GM23338 (cell line): ENCODE results near the gene ATP5MK. TPM values are rescaled to one million over a fixed set of nuclear protein-coding genes. Genes with fewer than 3 reads are reported as not detected.

Experiments
- ATAC-seq: fragments of 200-7000 bp; cut with Tn5 transposase; 3 replicates; pipeline ENCODE4 v1.9.1; 2020
- DNase-seq: peaks from one replicate; pipeline ENCODE4 v3.0.0-alpha.2; 2015; ENCODE audit warnings: low spot score
- H2AFZ ChIP-seq: fragments of 200-600 bp; sonication (generic); 2 replicates; pipeline ENCODE4 v1.8.0; 2016; ENCODE audit warnings: antibody characterized with exemption, mild to moderate bottlenecking, moderate library complexity
- H3F3A ChIP-seq: fragments of 200-600 bp; sonication (generic); replicated peaks from 2 replicates; pipeline ENCODE4 v1.8.0; 2017; ENCODE audit warnings: antibody characterized with exemption, mixed run types, low read depth
- H3K27ac ChIP-seq: fragments of 200-600 bp; sonication (generic); 2 replicates; pipeline ENCODE4 v1.6.1; 2016; ENCODE audit warnings: low read depth
- H3K27me3 ChIP-seq: fragments of 200-600 bp; sonication (generic); 2 replicates; pipeline ENCODE4 v1.8.0; 2016; ENCODE audit warnings: mild to moderate bottlenecking, mixed run types, moderate library complexity; ENCODE audit not compliant: insufficient read depth
- H3K36me3 ChIP-seq: fragments of 200-600 bp; sonication (generic); 2 replicates; pipeline ENCODE4 v1.8.0; 2016; ENCODE audit warnings: mild to moderate bottlenecking; ENCODE audit not compliant: insufficient read depth
- H3K4me1 ChIP-seq: fragments of 200-600 bp; sonication (generic); 2 replicates; pipeline ENCODE4 v1.8.0; 2016; ENCODE audit warnings: mild to moderate bottlenecking, moderate library complexity; ENCODE audit not compliant: insufficient read depth
- H3K4me2 ChIP-seq: fragments of 200-600 bp; sonication (generic); 2 replicates; pipeline ENCODE4 v1.7.1; 2017; ENCODE audit warnings: mixed run types
- H3K4me3 ChIP-seq: fragments of 200-600 bp; sonication (generic); 2 replicates; pipeline ENCODE4 v1.6.1; 2016; ENCODE audit warnings: mixed run types
- H3K79me2 ChIP-seq: fragments of 200-600 bp; sonication (generic); replicated peaks from 2 replicates; pipeline ENCODE4 v1.8.0; 2017; ENCODE audit warnings: mild to moderate bottlenecking; ENCODE audit not compliant: insufficient read depth
- H3K9me2 ChIP-seq: fragments of 200-600 bp; sonication (generic); 2 replicates; pipeline ENCODE4 v1.8.0; 2017; ENCODE audit not compliant: insufficient read depth
- H4K20me1 ChIP-seq: fragments of 200-600 bp; sonication (generic); replicated peaks from 2 replicates; pipeline ENCODE4 v1.8.0; 2017; ENCODE audit warnings: mild to moderate bottlenecking; ENCODE audit not compliant: insufficient read depth
- H3K27ac Mint-ChIP-seq: 2 replicates; pipeline ENCODE4 v1.8.0; 2020; ENCODE audit warnings: inconsistent platforms, mild to moderate bottlenecking, moderate library complexity, mixed read lengths
- H3K27me3 Mint-ChIP-seq: 3 replicates; pipeline ENCODE4 v1.8.0; 2022; ENCODE audit warnings: low read depth, mild to moderate bottlenecking, moderate library complexity, mixed read lengths, inconsistent platforms; ENCODE audit not compliant: insufficient read depth, poor library complexity
- H3K36me3 Mint-ChIP-seq: 3 replicates; pipeline ENCODE4 v1.8.0; 2021; ENCODE audit warnings: low read depth, mild to moderate bottlenecking, inconsistent platforms, moderate library complexity, mixed read lengths
- H3K4me1 Mint-ChIP-seq: 3 replicates; pipeline ENCODE4 v1.8.0; 2020; ENCODE audit warnings: mild to moderate bottlenecking, inconsistent platforms, mixed read lengths
- H3K4me3 Mint-ChIP-seq: 3 replicates; pipeline ENCODE4 v1.8.0; 2021; ENCODE audit warnings: moderate library complexity, mild to moderate bottlenecking, inconsistent platforms, mixed read lengths
- H3K9me3 Mint-ChIP-seq: 3 replicates; pipeline ENCODE4 v1.8.0; 2020; ENCODE audit warnings: moderate library complexity, mild to moderate bottlenecking, inconsistent platforms, mixed read lengths
- CREB1 ChIP-seq: fragments of 250-450 bp; sonication (Bioruptor Pico); IDR thresholded peaks from 2 replicates; pipeline ENCODE4 v1.5.0; 2020; ENCODE audit warnings: low read depth, mild to moderate bottlenecking, moderate library complexity
- CTCF ChIP-seq, 2 experiments: fragments of 200-600 bp in 1 of 2; sonication (generic) in 1 of 2; conservative IDR thresholded peaks; 2 replicates each; pipeline versions ENCODE4 v1.5.1 to v1.6.1; 2016 to 2017; ENCODE audit warnings: antibody characterized with exemption in 2 of 2, low read depth in 2 of 2, mild to moderate bottlenecking in 2 of 2, moderate library complexity in 1 of 2
- EZH2 ChIP-seq: fragments of 200-600 bp; sonication (generic); IDR thresholded peaks from one replicate; pipeline ENCODE4 v1.8.0; 2017; ENCODE audit warnings: antibody characterized with exemption, mild to moderate bottlenecking, low read depth; ENCODE audit not compliant: unreplicated experiment
- EZH2phosphoT487 ChIP-seq: fragments of 200-600 bp; sonication (generic); IDR thresholded peaks from one replicate; pipeline ENCODE4 v1.8.1; 2018; ENCODE audit warnings: antibody characterized with exemption; ENCODE audit not compliant: unreplicated experiment
- JUNB ChIP-seq: IDR thresholded peaks from one replicate; pipeline ENCODE4 v1.6.1; 2016; ENCODE audit warnings: antibody characterized with exemption; ENCODE audit not compliant: unreplicated experiment
- NANOG ChIP-seq: IDR thresholded peaks from 2 replicates; pipeline ENCODE4 v1.6.1; 2016; ENCODE audit warnings: antibody characterized with exemption, borderline replicate concordance
- STAT1 ChIP-seq: IDR thresholded peaks from one replicate; pipeline ENCODE4 v1.6.1; 2016; ENCODE audit warnings: antibody characterized with exemption; ENCODE audit not compliant: unreplicated experiment
- ZNF114 ChIP-seq: fragments of 250-450 bp; sonication (Bioruptor Pico); IDR thresholded peaks from 2 replicates; pipeline ENCODE4 v1.5.0; 2020; ENCODE audit warnings: mild to moderate bottlenecking, moderate library complexity
- ZNF462 ChIP-seq: fragments of 250-450 bp; sonication (Bioruptor Pico); IDR thresholded peaks from 2 replicates; pipeline ENCODE4 v1.5.0; 2020; ENCODE audit warnings: mild to moderate bottlenecking, moderate library complexity
- polyA plus RNA-seq: library from polyadenylated mRNA; unstranded; fragments of >200 nt; fragmentation: Nextera tagmentation; extraction: Ambion mirVana; gene quantifications from 2 replicates; pipeline ENCODE4 v1.2.1, GENCODE V29; 2016
- total RNA-seq: library from RNA; depleted of rRNA; stranded (reverse); fragments of >200 nt; shearing (Covaris generic); gene quantifications from 2 replicates; pipeline ENCODE4 v1.2.3, GENCODE V29; 2014

ATP5MK gene
- total and polyA plus RNA-seq, 2 experiments from 2014 or later: 227 to 1,139 TPM

- H3K36me3 Mint-ChIP-seq: peaks cover 70% of the 10 kb centered on the region
- no peak for TF ChIP-seq EZH2phosphoT487
- no peak for TF ChIP-seq CTCF (conservative IDR thresholded peaks at IDR 0.05; ENCODE audit: low read depth in 2 of 2)
- H3K4me1 ChIP-seq: peaks cover 9% of the 10 kb centered on the region
- no peak for ATAC-seq
- no peak overlapping the region for H3K27ac ChIP-seq
- H3K9me3 Mint-ChIP-seq: no peaks in the 10 kb centered on the region; the same call in 1 of the 3 replicates
- peak overlapping the region; percentile 90 for H3K4me2 ChIP-seq
- no peaks in the 10 kb centered on the region for H3F3A ChIP-seq
- no peak for DNase-seq
- peak overlapping the region; percentile 80 for H3K4me3 ChIP-seq
- no peaks in the 10 kb centered on the region for H3K27me3 ChIP-seq
- H2AFZ ChIP-seq: peak overlapping the region; percentile 44; the same call in 1 of the 2 replicates
- peaks cover 4% of the 10 kb centered on the region for H3K27me3 Mint-ChIP-seq
- H4K20me1 ChIP-seq: peaks cover 15% of the 10 kb centered on the region; the same call in 1 of the 2 replicates
- H3K9me2 ChIP-seq: no peaks in the 10 kb centered on the region
- peaks cover 28% of the 10 kb centered on the region for H3K36me3 ChIP-seq
- peak overlapping the region; percentile 86 for H3K27ac Mint-ChIP-seq
- H3K79me2 ChIP-seq: peaks cover 56% of the 10 kb centered on the region
- H3K4me3 Mint-ChIP-seq: peak overlapping the region; percentile 98
- peaks cover 20% of the 10 kb centered on the region for H3K4me1 Mint-ChIP-seq
Observed at GRCh38 chr10:103396789-103397087, 463 bp upstream of the ATP5MK start.

GRCh38 chr10:103395754-103396066 lies 565 bp downstream of the ATP5MK start:
- peaks cover 9% of the 10 kb centered on the region for H3K4me1 ChIP-seq
- no peaks in the 10 kb centered on the region for H3K9me2 ChIP-seq
- H3K4me2 ChIP-seq: peak overlapping the region; percentile 97
- 0 out of 2 replicates have a peak overlapping the region, but pooled peaks have one; percentile 14 for H3K27ac ChIP-seq
- H3K27ac Mint-ChIP-seq: peak overlapping the region; percentile 97
- DNase-seq (peak; percentile 31), ATAC-seq (peak; percentile 13)
- H3K27me3 Mint-ChIP-seq: peaks cover 4% of the 10 kb centered on the region
- peak overlapping the region; percentile 80 for H3K4me3 ChIP-seq
- H3K27me3 ChIP-seq: no peaks in the 10 kb centered on the region
- no peaks in the 10 kb centered on the region for H3F3A ChIP-seq
- H3K36me3 ChIP-seq: peaks cover 20% of the 10 kb centered on the region
- no peaks in the 10 kb centered on the region; the same call in 1 of the 3 replicates for H3K9me3 Mint-ChIP-seq
- 0 out of 2 replicates have a peak, but pooled peaks cover 7% of the 10 kb centered on the region for H4K20me1 ChIP-seq
- peaks cover 53% of the 10 kb centered on the region for H3K79me2 ChIP-seq
- peaks cover 67% of the 10 kb centered on the region for H3K36me3 Mint-ChIP-seq
- H3K4me3 Mint-ChIP-seq: peak overlapping the region; percentile 98
- peak overlapping the region; percentile 8; the same call in 1 of the 2 replicates for H2AFZ ChIP-seq
- peaks cover 20% of the 10 kb centered on the region for H3K4me1 Mint-ChIP-seq
- TF ChIP-seq JUNB: no peak
- no peak for TF ChIP-seq ZNF462 (CRISPR knock-in tag)
- TF ChIP-seq NANOG: no peak
- TF ChIP-seq STAT1: no peak
- TF ChIP-seq ZNF114 (CRISPR knock-in tag): no peak
- TF ChIP-seq CTCF (conservative IDR thresholded peaks at IDR 0.05; ENCODE audit: low read depth in 2 of 2): no peak
- TF ChIP-seq EZH2: no peak
- TF ChIP-seq CREB1 (CRISPR knock-in tag): no peak
